Aorta (tissue), 5 donors: ENCODE results near the gene CRYBB2. TPM values are rescaled to one million over a fixed set of nuclear protein-coding genes. Genes with fewer than 3 reads are reported as not detected.
"Not testable (repeated sequence)": the region's sequence is repeated elsewhere in the genome, so short reads cannot be mapped to it uniquely, and the experiment has no call there.

Source experiments
- ATAC-seq: fragments of 200-7000 bp; cut with Tn5 transposase; one replicate; pipeline ENCODE4 v1.9.1; 2022; ENCODE audit warnings: moderate library complexity; ENCODE audit not compliant: low FRiP score
- DNase-seq, 2 donors: peaks; one replicate each; pipeline ENCODE4 v3.0.0-alpha.2; 2020
- H3K27ac ChIP-seq, 2 donors: one replicate each; pipeline ENCODE4 v1.5.1; 2013; ENCODE audit warnings: low read length in 2 of 2, mild to moderate bottlenecking in 2 of 2, moderate library complexity in 2 of 2, control low read depth in 1 of 2, inconsistent platforms in 1 of 2, low read depth in 1 of 2
- H3K27me3 ChIP-seq, 2 donors: one replicate each; pipeline ENCODE4 v1.6.1; 2013; ENCODE audit warnings: control low read depth in 1 of 2, low read length in 1 of 2, mild to moderate bottlenecking in 1 of 2, moderate library complexity in 1 of 2; ENCODE audit not compliant: insufficient read depth in 2 of 2, control insufficient read depth in 1 of 2
- H3K36me3 ChIP-seq, 2 donors: one replicate each; pipeline ENCODE4 v1.6.1; 2013; ENCODE audit warnings: control low read depth in 1 of 2, low read length in 1 of 2, mild to moderate bottlenecking in 1 of 2; ENCODE audit not compliant: insufficient read depth in 2 of 2, control insufficient read depth in 1 of 2
- H3K4me1 ChIP-seq, 2 donors: one replicate each; pipeline ENCODE4 v1.6.1; 2013; ENCODE audit warnings: low read length in 2 of 2, control low read depth in 1 of 2, mild to moderate bottlenecking in 1 of 2, moderate library complexity in 1 of 2; ENCODE audit not compliant: insufficient read depth in 2 of 2, control insufficient read depth in 1 of 2
- H3K4me3 ChIP-seq, 2 donors: one replicate each; pipeline ENCODE4 v1.5.1; 2013; ENCODE audit warnings: low read length in 2 of 2, control low read depth in 1 of 2, mild to moderate bottlenecking in 1 of 2
- H3K9me3 ChIP-seq: one replicate; pipeline ENCODE4 v1.6.1; 2013; ENCODE audit warnings: mild to moderate bottlenecking, low read length; ENCODE audit not compliant: control insufficient read depth
- WGBS, 2 donors: extraction: QIAGEN DNeasy Blood & Tissue Kit; methylation state at CpG; one replicate each; pipeline ENCODE4 v1.1.7; 2013; 5-methylcytosine and 5-hydroxymethylcytosine counted together
- intact Hi-C, 2 donors: fragments of 100-400 bp; cut with DNase I; formaldehyde crosslinking; loops; one replicate each; pipeline versions ENCODE4 v1.14.2 to v1.15.0; 2022
- polyA plus RNA-seq, 2 donors: library from polyadenylated mRNA; stranded (reverse); fragments of 200-250 nt; gene quantifications; one replicate each; pipeline ENCODE4 v1.2.3, GENCODE V29; 2013
- total RNA-seq, 2 donors: library from RNA; stranded (reverse); fragmentation: NEBNext Ultra II Directional; extraction: Animal tissue kit (Norgen Biotek cat#: 25700); gene quantifications; one replicate each; pipeline ENCODE4 v1.2.1, GENCODE V29; 2021
- donor health status: healthy with polysubstance abuse.
- donor health status: Bipolar disorder and iron deficiency.
- donor health status: DM: no; HTN: no; CAD: no.
- donor health status: DM: no; HTN: no; CAD: no.
- donor health status: DM: yes; HTN: yes; CAD: no.

The CRYBB2 gene
- total and polyA plus RNA-seq, 4 donors, result 0.45 to 2.8 TPM; not detected in 2

- H3K4me3 ChIP-seq, H3K9me3 ChIP-seq, DNase-seq, H3K36me3 ChIP-seq, H3K4me1 ChIP-seq, H3K27me3 ChIP-seq, H3K27ac ChIP-seq, intact Hi-C loops, ATAC-seq: not testable (repeated sequence)
- WGBS, 2 donors, result 83 to 93% methylated on average over 3 of the region's 3 CpGs
These were observed 54.5 kb downstream of the CRYBB2 start for GRCh38 chr22:25273928-25274327.

DNA sequence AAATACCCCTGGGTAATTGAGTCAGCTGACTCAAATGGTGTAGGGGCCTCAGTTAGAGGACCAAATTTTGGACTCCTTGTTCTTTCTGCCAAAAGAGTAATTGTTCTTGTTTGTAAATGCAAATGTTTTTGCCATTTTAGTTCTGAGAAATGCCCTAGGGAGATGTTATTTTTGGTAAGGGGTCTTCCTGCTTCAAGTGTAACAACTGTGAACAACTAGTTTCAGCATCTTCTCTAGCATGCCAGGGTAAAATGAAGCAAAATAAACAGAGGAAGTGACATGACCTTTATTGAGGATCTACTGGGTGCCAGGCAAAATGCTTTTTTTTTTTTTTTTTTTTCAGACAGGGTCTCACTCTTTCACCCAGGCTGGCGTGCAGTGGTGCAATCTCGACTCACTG lies 60.7 kb downstream of the CRYBB2 start:
- H3K27ac ChIP-seq, intact Hi-C loops, H3K4me3 ChIP-seq, H3K27me3 ChIP-seq, H3K9me3 ChIP-seq, ATAC-seq, H3K36me3 ChIP-seq, DNase-seq, H3K4me1 ChIP-seq: not testable (repeated sequence)
- WGBS, 2 donors, result 56 to 64% methylated on average over 2 of the region's 2 CpGs

Other genes starting within 250 kb of the CRYBB2 start
- under 1 TPM; 0.84 to 0.97 TPM for gene CRYBB3, start 19.8 kb upstream of the CRYBB2 start, total RNA-seq
- gene CRYBB3, start 19.8 kb upstream of the CRYBB2 start, polyA plus RNA-seq, result 1 to 10 TPM in 1 of 2 donors, not detected in 1; 3.2 TPM